Measurements from ENCODE around the gene SLC39A10.

Gene SLC39A10

GRCh38 chr2:195656161-195656858 is 716 bp upstream of the SLC39A10 start:
- no peak for TF ChIP-seq CTCF (IDR thresholded peaks at IDR 0.05)
- no peak for TF ChIP-seq ZFX (IDR thresholded peaks at IDR 0.05; ENCODE audit: borderline replicate concordance)
- H3K27ac ChIP-seq, result peak overlapping the region; percentile 98

- no peak for TF ChIP-seq CTCF (IDR thresholded peaks at IDR 0.05)
- no peak for TF ChIP-seq ZFX (IDR thresholded peaks at IDR 0.05; ENCODE audit: borderline replicate concordance)
- H3K27ac ChIP-seq, result peak overlapping the region; percentile 98
These were observed 861 bp downstream of the SLC39A10 start for GRCh38 chr2:195657634-195658540.

GRCh38 chr2:195658541-195658890 is 1.5 kb downstream of the SLC39A10 start:
- TF ChIP-seq ZFX (IDR thresholded peaks at IDR 0.05; ENCODE audit: borderline replicate concordance) (no peak), CTCF (IDR thresholded peaks at IDR 0.05) (no peak)
- peak overlapping the region; percentile 98 for H3K27ac ChIP-seq

GRCh38 chr2:195659114-195659513 is 2.1 kb downstream of the SLC39A10 start:
- H3K27ac ChIP-seq, result peak overlapping the region; percentile 98
- TF ChIP-seq CTCF (IDR thresholded peaks at IDR 0.05) (no peak), ZFX (IDR thresholded peaks at IDR 0.05; ENCODE audit: borderline replicate concordance) (no peak)

- H3K27ac ChIP-seq, result peak overlapping the region; percentile 98
These were observed 3.2 kb downstream of the SLC39A10 start for GRCh38 chr2:195659982-195660890.

GRCh38 chr2:195662138-195662537 is 5.1 kb downstream of the SLC39A10 start:
- TF ChIP-seq CTCF (IDR thresholded peaks at IDR 0.05), result no peak
- H3K27ac ChIP-seq, result peak overlapping the region; percentile 2; the same call in 1 of the 2 replicates

More at GRCh38 chr2:195659982-195660890, 3.2 kb downstream of the SLC39A10 start:
- TF ChIP-seq ZFX (IDR thresholded peaks at IDR 0.05; ENCODE audit: borderline replicate concordance) (no peak), CTCF (IDR thresholded peaks at IDR 0.05) (peak; percentile 87)
